ENCODE measurements around the gene TNFRSF4. TPM values are rescaled to one million over a fixed set of nuclear protein-coding genes. Genes with fewer than 3 reads are reported as not detected.

TNFRSF4 gene
- total and polyA plus RNA-seq, 2 of the 13 experiments (the other 11 are each of a cell fraction or from before 2014, with no cell fraction given): not detected

DNA sequence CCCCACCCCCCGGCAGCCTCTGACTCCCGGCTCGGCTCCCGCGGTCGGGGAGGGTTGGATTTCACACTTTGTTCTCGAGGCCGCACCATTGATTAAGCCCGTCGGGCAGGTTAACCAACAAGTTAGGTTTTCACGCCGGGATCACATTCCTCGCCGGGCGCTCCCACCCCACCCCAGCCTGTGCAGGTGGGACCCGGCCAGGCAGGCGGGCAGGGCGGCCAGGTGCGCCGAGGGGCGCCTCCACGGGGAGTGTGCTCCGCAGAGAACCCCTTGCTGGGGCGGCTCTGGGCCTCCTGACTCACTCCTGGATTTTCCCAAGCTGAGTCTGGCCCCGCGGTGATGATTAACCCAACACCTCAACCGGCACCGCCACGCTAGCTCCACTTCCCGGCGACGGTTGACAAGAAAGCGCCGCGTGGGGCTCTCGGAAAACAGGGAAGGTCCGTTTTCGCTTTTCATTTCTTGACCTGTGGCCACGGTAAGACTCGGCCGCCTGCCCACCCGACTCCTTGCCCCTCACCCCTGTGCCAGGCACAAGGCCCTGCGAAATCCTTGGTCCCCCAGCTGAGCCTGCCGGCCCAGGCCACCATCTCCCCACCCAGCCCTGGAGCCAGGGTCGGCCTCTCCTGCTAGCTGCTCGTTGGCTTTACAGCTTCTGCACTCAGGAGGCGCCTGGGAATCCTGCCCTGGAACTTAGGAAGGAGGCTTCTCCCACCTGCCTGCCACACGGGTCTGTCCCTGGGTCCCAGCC, 49.1 kb downstream of the TNFRSF4 start (continued):
- TF ChIP-seq ZNF431 (CRISPR knock-in tag; IDR thresholded peaks at IDR 0.05; ENCODE audit: borderline replicate concordance, low read depth) (no peak), ZNF333 (CRISPR knock-in tag; IDR thresholded peaks at IDR 0.05; ENCODE audit: borderline replicate concordance) (0 out of 2 replicates have a peak, but pooled peaks have one; percentile 39), AKAP8 (CRISPR knock-in tag; IDR thresholded peaks at IDR 0.05) (peak; percentile 19), FOSL2 (CRISPR knock-in tag; IDR thresholded peaks at IDR 0.05) (peak; percentile 74; the same call in 1 of the 2 replicates), RBM39 (IDR thresholded peaks at IDR 0.05; ENCODE audit: low read depth, low read length, poor library complexity, severe bottlenecking) (peak; percentile 76), ZNF543 (CRISPR knock-in tag; IDR thresholded peaks at IDR 0.05) (0 out of 2 replicates have a peak, but pooled peaks have one; percentile 10), ZNF772 (CRISPR knock-in tag; IDR thresholded peaks at IDR 0.05) (no peak), ETV5 (CRISPR knock-in tag; IDR thresholded peaks at IDR 0.05; ENCODE audit: borderline replicate concordance) (peak; percentile 6; the same call in 1 of the 2 replicates), SIN3A (IDR thresholded peaks at IDR 0.05; ENCODE audit: borderline replicate concordance, low read depth, low read length) (no peak), YEATS2 (CRISPR knock-in tag; IDR thresholded peaks at IDR 0.05; ENCODE audit: borderline replicate concordance) (0 out of 2 replicates have a peak, but pooled peaks have one; percentile 25), POLR2A (IDR thresholded peaks at IDR 0.05; ENCODE audit: insufficient read depth in 1 of 2, low read depth in 2 of 2, low read length in 2 of 2) (peak in 1 of 2 experiments; percentile 65; a peak in 2 of 4 replicates), ZNF780A (CRISPR knock-in tag; IDR thresholded peaks at IDR 0.05) (no peak)
- TF ChIP-seq, protein P1, sequence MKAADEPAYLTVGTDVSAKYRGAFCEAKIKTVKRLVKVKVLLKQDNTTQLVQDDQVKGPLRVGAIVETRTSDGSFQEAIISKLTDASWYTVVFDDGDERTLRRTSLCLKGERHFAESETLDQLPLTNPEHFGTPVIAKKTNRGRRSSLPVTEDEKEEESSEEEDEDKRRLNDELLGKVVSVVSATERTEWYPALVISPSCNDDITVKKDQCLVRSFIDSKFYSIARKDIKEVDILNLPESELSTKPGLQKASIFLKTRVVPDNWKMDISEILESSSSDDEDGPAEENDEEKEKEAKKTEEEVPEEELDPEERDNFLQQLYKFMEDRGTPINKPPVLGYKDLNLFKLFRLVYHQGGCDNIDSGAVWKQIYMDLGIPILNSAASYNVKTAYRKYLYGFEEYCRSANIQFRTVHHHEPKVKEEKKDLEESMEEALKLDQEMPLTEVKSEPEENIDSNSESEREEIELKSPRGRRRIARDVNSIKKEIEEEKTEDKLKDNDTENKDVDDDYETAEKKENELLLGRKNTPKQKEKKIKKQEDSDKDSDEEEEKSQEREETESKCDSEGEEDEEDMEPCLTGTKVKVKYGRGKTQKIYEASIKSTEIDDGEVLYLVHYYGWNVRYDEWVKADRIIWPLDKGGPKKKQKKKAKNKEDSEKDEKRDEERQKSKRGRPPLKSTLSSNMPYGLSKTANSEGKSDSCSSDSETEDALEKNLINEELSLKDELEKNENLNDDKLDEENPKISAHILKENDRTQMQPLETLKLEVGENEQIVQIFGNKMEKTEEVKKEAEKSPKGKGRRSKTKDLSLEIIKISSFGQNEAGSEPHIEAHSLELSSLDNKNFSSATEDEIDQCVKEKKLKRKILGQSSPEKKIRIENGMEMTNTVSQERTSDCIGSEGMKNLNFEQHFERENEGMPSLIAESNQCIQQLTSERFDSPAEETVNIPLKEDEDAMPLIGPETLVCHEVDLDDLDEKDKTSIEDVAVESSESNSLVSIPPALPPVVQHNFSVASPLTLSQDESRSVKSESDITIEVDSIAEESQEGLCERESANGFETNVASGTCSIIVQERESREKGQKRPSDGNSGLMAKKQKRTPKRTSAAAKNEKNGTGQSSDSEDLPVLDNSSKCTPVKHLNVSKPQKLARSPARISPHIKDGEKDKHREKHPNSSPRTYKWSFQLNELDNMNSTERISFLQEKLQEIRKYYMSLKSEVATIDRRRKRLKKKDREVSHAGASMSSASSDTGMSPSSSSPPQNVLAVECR (CRISPR knock-in tag; IDR thresholded peaks at IDR 0.05; ENCODE audit: borderline replicate concordance): peak; percentile 44; the same call in 1 of the 2 replicates
- TF ChIP-seq, protein P2, sequence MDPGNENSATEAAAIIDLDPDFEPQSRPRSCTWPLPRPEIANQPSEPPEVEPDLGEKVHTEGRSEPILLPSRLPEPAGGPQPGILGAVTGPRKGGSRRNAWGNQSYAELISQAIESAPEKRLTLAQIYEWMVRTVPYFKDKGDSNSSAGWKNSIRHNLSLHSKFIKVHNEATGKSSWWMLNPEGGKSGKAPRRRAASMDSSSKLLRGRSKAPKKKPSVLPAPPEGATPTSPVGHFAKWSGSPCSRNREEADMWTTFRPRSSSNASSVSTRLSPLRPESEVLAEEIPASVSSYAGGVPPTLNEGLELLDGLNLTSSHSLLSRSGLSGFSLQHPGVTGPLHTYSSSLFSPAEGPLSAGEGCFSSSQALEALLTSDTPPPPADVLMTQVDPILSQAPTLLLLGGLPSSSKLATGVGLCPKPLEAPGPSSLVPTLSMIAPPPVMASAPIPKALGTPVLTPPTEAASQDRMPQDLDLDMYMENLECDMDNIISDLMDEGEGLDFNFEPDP (CRISPR knock-in tag; conservative IDR thresholded peaks at IDR 0.05): 0 out of 2 replicates have a peak, but pooled peaks have one; percentile 28
- TF ChIP-seq, protein P3, sequence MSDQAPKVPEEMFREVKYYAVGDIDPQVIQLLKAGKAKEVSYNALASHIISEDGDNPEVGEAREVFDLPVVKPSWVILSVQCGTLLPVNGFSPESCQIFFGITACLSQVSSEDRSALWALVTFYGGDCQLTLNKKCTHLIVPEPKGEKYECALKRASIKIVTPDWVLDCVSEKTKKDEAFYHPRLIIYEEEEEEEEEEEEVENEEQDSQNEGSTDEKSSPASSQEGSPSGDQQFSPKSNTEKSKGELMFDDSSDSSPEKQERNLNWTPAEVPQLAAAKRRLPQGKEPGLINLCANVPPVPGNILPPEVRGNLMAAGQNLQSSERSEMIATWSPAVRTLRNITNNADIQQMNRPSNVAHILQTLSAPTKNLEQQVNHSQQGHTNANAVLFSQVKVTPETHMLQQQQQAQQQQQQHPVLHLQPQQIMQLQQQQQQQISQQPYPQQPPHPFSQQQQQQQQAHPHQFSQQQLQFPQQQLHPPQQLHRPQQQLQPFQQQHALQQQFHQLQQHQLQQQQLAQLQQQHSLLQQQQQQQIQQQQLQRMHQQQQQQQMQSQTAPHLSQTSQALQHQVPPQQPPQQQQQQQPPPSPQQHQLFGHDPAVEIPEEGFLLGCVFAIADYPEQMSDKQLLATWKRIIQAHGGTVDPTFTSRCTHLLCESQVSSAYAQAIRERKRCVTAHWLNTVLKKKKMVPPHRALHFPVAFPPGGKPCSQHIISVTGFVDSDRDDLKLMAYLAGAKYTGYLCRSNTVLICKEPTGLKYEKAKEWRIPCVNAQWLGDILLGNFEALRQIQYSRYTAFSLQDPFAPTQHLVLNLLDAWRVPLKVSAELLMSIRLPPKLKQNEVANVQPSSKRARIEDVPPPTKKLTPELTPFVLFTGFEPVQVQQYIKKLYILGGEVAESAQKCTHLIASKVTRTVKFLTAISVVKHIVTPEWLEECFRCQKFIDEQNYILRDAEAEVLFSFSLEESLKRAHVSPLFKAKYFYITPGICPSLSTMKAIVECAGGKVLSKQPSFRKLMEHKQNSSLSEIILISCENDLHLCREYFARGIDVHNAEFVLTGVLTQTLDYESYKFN (CRISPR knock-in tag; conservative IDR thresholded peaks at IDR 0.05): peak; percentile 35; the same call in 1 of the 2 replicates
- TF ChIP-seq, protein P4, sequence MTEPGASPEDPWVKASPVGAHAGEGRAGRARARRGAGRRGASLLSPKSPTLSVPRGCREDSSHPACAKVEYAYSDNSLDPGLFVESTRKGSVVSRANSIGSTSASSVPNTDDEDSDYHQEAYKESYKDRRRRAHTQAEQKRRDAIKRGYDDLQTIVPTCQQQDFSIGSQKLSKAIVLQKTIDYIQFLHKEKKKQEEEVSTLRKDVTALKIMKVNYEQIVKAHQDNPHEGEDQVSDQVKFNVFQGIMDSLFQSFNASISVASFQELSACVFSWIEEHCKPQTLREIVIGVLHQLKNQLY (CRISPR knock-in tag; IDR thresholded peaks at IDR 0.05): no peak
- TF ChIP-seq, protein P5, sequence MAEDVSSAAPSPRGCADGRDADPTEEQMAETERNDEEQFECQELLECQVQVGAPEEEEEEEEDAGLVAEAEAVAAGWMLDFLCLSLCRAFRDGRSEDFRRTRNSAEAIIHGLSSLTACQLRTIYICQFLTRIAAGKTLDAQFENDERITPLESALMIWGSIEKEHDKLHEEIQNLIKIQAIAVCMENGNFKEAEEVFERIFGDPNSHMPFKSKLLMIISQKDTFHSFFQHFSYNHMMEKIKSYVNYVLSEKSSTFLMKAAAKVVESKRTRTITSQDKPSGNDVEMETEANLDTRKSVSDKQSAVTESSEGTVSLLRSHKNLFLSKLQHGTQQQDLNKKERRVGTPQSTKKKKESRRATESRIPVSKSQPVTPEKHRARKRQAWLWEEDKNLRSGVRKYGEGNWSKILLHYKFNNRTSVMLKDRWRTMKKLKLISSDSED (CRISPR knock-in tag; IDR thresholded peaks at IDR 0.05): no peak
